Inflammatory macrophage treated with lipopolysaccharide for 4 hours (primary cell): ENCODE measurements around the gene TNS3.

Source experiments
- DNase-seq: peaks from one replicate; pipeline ENCODE4 v3.0.0-alpha.2; 2020

The TNS3 gene

GRCh38 chr7:47401611-47402570, 180.0 kb downstream of the TNS3 start:
- DNase-seq: no peak

- DNase-seq: no peak
These were observed 181.1 kb downstream of the TNS3 start for GRCh38 chr7:47400741-47401206.

GRCh38 chr7:47400001-47400400, 181.9 kb downstream of the TNS3 start:
- no peak for DNase-seq

GRCh38 chr7:47394751-47395252, 187.1 kb downstream of the TNS3 start:
- DNase-seq: no peak

GRCh38 chr7:47394216-47394615, 187.7 kb downstream of the TNS3 start:
- no peak for DNase-seq

GRCh38 chr7:47393406-47393805, 188.5 kb downstream of the TNS3 start:
- no peak for DNase-seq

- DNase-seq: no peak
These were observed 189.6 kb downstream of the TNS3 start for GRCh38 chr7:47392241-47392759.

- DNase-seq: no peak
These were observed 190.2 kb downstream of the TNS3 start for GRCh38 chr7:47391726-47392125.

- DNase-seq: no peak
These were observed 191.0 kb downstream of the TNS3 start for GRCh38 chr7:47390914-47391313.

- DNase-seq: no peak
These were observed 191.8 kb downstream of the TNS3 start for GRCh38 chr7:47389923-47390630.

GRCh38 chr7:47389171-47389922, 192.6 kb downstream of the TNS3 start:
- DNase-seq: no peak

GRCh38 chr7:47387506-47387905, 194.4 kb downstream of the TNS3 start:
- DNase-seq: no peak

- DNase-seq: no peak
These were observed 195.6 kb downstream of the TNS3 start for GRCh38 chr7:47386273-47386835.

GRCh38 chr7:47385536-47386125, 196.3 kb downstream of the TNS3 start:
- DNase-seq: no peak

GRCh38 chr7:47384755-47385535, 197.0 kb downstream of the TNS3 start:
- DNase-seq: no peak

- DNase-seq: no peak
These were observed 198.0 kb downstream of the TNS3 start for GRCh38 chr7:47383696-47384445.

GRCh38 chr7:47383072-47383471, 198.8 kb downstream of the TNS3 start:
- peak; percentile 11 for DNase-seq

- DNase-seq: no peak
These were observed 199.7 kb downstream of the TNS3 start for GRCh38 chr7:47382200-47382599.

- no peak for DNase-seq
These were observed 200.8 kb downstream of the TNS3 start for GRCh38 chr7:47381134-47381495.
